Measurements from ENCODE around the gene RAP2C.

The RAP2C gene

DNA sequence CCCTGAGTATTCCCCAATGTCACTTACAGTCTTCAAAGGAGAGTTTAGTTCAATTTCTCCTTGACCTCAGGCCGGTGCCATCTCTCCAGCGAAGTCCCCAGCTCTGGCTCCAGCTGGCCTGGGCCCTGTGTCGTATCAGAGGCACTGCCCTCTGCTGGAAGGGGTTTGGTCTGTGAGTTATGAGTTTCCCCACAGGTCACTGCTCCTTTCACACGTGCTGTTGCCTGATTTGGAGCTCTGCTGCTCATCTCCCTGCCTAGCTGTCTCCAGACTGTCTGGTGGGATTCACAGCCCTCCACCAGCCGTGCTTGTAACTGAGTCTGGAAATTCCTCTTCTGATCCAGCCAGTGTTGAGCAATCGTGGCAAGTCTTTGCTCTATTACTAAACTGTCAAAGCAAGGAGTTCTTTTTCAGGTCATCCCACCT is at the start of gene RAP2C:
TSS of gene RAP2C (minus strand) at position 105 of the 426 bp plus-strand sequence. CDS start 2,179 bp downstream, outside the sequence.
- FAIRE-seq: no peak

- FAIRE-seq: no peak
These were observed 48.1 kb upstream of the RAP2C start for GRCh38 chrX:132267392-132267791.

DNA sequence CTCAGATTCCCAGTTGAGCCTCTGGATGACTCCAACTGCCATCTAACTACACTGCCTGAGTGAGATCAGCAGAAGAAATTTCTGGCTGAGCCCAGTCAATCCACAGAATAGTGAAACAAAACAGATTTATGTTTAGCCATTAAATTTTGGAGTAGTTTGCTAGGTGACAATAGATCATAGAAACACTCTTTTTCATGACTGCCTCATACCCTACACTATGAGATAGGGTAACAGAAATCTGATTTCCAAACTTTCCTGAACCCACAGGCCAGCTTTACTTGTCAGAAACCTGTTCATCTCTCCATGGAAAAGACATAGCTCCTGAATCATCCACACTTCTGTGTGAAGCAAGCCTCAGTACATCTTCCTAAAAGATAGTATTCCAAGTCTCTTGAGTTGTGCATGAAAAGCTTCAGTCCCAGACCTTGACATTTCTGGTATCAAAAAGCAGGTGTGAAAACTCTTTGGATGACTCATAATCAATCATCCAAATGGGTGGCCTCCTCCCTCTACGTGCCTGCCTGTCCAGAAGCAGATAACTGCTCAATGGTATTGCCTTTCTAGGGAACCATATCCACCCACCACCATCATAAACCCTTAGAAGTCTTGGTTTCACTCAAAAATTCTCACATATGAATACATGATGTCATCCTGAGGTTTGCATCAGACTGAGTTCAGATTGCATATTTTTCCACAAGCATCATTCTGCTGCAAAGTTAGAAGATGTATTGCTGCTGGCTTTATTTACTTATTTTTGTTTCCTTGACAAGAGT is 47.5 kb upstream of the RAP2C start:
- no peak for FAIRE-seq

GRCh38 chrX:132263127-132263526 is 43.9 kb upstream of the RAP2C start:
- no peak for FAIRE-seq

DNA sequence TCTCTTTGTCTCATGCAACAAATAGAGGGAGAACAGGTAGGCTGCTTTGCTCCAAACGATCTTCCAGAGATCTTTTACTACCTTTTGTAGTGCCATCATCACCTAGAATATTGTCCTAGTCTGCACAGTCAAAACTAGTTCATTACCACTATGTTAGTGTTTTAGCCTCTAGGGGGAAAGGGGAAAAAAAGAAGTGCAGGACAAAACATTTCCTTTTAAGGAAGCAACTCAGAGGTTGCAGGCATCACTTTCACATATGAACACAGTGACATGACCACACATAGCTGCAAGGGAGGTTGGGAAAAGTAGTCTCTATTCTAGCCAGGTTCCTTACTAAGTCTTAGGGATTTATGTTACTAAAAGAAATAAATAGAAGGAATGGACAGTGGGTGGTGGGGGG is 39.3 kb upstream of the RAP2C start:
- FAIRE-seq: no peak

- FAIRE-seq: no peak
These were observed 37.9 kb upstream of the RAP2C start for GRCh38 chrX:132257116-132257515.

DNA sequence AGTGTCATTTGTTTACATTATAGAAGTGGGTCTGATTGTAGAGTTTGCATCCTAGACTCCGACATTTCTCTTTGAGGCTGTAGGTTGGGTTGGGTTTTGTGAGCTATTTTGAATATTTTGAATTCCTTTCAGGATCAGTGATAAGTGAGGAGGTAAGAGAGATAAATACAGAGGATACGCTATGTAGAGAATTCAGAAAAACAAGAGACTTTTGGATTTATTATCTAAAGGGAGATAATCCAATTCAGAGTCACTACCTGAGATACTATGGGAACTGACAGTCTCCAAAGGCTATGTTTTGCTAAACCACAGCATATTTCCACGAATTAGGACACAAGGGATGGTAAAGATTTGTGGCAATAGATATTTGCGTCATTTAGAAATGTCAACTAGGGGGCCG is 16.9 kb upstream of the RAP2C start:
- no peak for FAIRE-seq

DNA sequence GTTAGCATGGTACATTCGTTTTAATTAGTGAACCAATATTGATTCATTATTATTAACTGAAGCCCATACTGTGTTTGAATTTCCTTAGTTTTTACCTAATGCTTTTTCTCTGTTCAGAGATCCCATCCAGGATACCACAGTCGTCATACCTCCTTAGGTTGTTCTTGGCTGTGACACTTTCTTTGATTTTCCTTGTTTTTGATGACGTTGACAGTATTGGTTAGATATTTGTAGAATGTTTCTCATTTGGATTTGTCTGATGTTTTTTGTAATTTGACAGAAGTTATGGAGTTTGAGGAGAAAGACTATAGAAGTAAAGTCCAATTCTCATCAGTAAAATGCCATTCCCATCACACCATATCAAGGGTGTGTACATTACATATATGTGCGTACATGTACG is 16.2 kb upstream of the RAP2C start:
- no peak for FAIRE-seq

DNA sequence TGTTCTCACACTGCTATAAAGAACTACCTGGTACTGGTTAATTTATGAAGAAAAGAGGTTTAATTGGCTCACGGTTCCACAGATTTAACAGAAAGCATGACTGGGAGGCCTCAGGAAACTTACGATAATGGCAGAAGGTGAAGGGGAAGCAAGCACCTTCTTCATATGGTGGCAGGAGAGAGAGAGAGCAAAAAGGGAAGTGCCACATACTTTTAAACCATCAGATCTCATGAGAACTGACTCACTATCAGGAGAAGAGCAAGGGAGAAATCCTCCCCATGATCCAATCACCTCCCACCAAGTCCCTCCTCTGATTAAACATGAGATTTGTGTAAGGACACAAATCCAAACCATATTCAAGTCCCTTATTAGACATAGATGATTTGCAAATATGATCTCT is 12.3 kb upstream of the RAP2C start:
- FAIRE-seq: no peak

GRCh38 chrX:132227383-132228112 is 8.3 kb upstream of the RAP2C start:
- FAIRE-seq: no peak

DNA sequence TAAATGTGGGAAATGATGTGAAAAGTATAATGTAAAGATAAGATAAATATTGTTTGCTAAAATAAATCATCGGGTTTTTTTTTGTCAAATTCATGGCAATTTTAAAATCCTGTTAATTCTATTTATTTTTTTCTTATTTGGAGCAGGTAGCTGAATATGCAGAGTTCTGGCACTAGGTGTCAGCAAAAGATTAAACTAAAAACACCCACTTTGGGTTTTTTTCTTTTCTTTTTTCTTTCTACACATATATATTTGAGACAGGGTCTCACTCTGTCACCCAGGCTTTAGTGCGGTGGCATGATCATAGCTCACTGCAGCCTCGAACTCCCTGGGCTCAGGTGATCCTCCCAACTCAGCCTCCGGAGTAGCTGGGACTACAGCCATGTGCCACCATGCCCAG is 6.9 kb upstream of the RAP2C start:
- FAIRE-seq: peak; percentile 54

GRCh38 chrX:132218100-132218812 is 991 bp downstream of the RAP2C start:
- FAIRE-seq: no peak

GRCh38 chrX:132217203-132218073 is 1.8 kb downstream of the RAP2C start:
- FAIRE-seq: no peak

DNA sequence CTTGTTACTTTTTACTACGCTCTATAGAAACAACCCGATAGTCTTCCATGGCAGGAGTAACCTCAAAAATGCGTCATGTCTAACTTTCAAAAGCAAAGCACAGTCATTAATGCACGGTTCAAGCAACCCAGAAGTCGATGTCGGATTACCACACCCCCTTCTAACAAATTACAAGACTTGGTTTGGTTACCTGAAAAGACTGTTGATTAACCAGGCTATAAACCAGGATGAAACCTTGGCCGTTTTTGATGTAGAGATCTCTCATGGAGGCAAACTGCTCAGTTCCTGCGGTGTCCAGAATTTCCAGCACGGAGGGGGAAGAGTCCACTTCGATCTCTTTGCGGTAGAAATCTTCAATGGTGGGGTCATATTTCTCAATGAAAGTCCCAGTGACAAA is 2.4 kb downstream of the RAP2C start:
- no peak for FAIRE-seq

- no peak for FAIRE-seq
These were observed 3.0 kb downstream of the RAP2C start for GRCh38 chrX:132216283-132216682.

DNA sequence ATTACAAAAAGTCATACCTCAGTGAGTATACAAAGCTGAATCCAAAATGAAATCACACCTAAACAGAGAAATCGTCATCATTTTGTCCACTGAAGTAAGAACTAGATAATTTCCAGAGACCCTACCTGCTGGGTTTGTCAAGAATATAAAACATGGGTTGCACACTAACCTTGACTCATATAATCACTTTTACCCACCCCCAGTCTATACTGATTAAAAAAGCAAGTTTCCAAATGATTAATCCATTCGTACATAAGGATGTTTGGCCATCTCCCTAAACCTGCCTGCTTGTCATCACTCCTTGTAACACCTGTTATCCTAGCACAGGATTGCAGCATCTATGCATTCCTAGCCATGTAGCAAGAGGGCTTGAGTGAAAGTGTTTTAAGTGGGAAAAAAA is 4.7 kb downstream of the RAP2C start:
- no peak for FAIRE-seq

DNA sequence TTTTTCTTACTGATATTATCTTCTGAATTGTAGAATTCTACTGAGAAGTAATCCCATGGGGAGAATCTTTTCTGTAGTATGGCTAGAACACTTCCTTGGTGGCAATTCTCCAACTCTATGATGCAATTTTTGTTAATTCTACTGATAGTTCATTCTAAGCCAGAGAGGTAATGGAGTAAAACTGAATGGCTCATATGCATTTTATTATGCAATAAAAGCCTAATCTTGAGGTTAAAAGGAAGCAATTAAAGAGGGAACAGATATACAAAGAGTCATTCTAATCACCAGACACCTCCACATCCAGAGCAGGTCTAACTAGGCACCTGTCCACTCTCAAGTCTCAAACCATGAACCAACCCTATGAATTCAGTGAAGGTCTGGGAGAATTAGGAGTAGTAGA is 9.7 kb downstream of the RAP2C start:
- no peak for FAIRE-seq

GRCh38 chrX:132208422-132208821 is 10.8 kb downstream of the RAP2C start:
- FAIRE-seq: peak; percentile 89

DNA sequence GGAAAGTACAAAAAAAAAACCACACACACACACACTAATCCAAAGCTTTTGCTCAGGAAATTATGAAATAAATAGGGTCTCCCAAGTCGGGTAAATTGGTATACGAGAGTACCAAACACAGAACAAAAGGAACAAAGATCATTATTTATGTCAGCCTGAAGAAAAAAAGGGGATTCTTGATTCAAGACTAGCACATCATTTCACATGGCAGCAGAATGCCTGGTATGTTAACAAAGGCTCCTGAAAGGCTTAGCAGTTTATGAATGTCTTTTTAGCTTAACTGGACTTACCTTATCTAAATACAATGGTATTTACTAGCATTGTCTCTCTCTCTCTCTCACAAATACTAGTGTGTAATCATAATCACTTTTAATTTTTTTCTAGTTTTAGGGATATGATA is 11.3 kb downstream of the RAP2C start:
- FAIRE-seq: no peak

DNA sequence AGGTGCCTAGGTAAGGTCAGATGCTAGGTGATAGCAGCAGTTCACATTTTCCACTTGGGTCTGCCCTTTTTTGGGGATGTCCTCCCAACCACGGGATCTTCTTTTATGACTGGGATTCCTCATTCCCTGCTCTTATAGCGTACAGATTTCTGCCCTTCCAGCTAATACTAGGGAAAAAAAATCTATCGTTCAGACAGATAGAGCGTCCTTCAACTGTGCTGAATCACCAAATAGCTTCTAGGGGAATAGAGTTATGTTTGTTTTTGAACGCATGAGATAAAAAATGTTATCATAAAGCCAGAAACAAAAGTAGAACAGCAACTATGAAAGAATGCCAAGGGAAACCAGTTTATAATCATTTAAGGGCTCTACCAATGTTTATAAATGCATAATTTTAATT is 13.0 kb downstream of the RAP2C start:
- FAIRE-seq: no peak

DNA sequence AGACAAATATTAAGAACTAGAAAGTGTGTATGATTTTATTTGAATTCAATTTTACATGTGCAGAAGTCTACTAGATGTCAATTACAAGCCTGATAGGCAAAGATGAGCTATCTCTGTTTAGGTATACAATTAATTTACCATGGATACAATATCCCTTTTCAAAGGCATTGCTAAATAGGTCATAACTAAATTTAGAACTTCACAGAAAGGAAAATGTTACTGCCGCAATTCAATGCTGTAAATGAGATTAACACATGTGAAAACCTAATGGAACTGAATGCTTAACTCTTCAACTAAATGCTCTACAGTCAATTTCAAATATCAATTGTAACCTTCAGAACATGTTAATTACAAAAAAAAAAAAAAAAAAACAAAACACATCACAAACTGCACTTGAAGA is 14.6 kb downstream of the RAP2C start:
- no peak for FAIRE-seq

DNA sequence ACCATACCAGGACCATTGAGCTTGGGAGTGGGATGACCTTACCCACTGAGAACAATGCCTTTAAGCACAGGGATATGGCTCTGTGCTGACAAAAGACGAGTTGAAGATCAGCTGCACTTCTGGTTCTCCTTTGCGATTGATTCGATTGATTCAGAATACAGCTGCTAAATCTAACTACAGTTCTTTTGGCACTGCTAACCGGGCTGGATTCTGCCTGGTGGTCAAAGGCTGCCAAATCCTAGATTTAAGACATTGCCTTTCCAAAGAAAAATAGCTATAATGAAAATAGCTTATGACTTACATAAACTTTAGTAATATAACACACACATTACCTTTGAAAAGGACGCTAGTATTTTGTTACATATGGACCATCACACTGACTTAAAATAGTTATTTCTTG is 18.3 kb downstream of the RAP2C start:
- no peak for FAIRE-seq

DNA sequence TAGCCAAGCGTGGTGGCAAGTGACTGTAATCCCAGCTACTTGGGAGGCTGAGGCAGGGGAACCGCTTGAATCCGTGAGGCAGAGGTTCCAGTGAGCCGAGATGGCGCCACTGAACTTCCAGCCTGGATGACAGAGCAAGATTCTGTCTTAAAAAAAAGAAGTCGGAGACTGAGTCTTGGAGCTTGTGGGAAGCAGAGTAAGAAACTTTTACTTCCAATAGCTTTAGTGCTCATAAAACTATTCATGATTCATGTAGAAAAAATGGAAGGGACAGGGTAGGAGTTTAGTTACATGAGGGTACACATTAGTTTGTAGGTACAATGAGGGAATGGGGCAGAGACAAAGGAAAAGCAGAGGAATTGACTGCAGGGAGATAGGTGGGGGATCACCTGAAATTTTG is 19.3 kb downstream of the RAP2C start:
- no peak for FAIRE-seq

Measured in endometrium (tissue), 2 donors.